GM06990 (cell line): ENCODE data around the gene URB1.
"Not testable (repeated sequence)": the region's sequence is repeated elsewhere in the genome, so short reads cannot be mapped to it uniquely, and the experiment has no call there.

Experiments used
- DNase-seq: peaks from one replicate; pipeline ENCODE4 v3.0.0-alpha.2; 2011; ENCODE audit not compliant: insufficient read length; ENCODE audit errors: extremely low read depth
- H3K27me3 ChIP-seq: replicated peaks from 2 replicates; pipeline ENCODE4 v1.6.0; 2011; ENCODE audit warnings: low read length; ENCODE audit not compliant: control insufficient read depth, insufficient read depth
- H3K36me3 ChIP-seq: 2 replicates; pipeline ENCODE4 v1.5.1; 2011; ENCODE audit warnings: low read length; ENCODE audit not compliant: control insufficient read depth, insufficient read depth
- H3K4me3 ChIP-seq: replicated peaks from 2 replicates; pipeline ENCODE4 v1.5.1; 2011; ENCODE audit warnings: low read depth, mild to moderate bottlenecking, control low read depth, low read length
- CTCF ChIP-seq: IDR thresholded peaks from 2 replicates; pipeline ENCODE4 v1.5.1; 2011; ENCODE audit warnings: low read length, control low read depth, mild to moderate bottlenecking, inconsistent platforms; ENCODE audit not compliant: insufficient read depth, poor library complexity, severe bottlenecking

Gene URB1, protein sequence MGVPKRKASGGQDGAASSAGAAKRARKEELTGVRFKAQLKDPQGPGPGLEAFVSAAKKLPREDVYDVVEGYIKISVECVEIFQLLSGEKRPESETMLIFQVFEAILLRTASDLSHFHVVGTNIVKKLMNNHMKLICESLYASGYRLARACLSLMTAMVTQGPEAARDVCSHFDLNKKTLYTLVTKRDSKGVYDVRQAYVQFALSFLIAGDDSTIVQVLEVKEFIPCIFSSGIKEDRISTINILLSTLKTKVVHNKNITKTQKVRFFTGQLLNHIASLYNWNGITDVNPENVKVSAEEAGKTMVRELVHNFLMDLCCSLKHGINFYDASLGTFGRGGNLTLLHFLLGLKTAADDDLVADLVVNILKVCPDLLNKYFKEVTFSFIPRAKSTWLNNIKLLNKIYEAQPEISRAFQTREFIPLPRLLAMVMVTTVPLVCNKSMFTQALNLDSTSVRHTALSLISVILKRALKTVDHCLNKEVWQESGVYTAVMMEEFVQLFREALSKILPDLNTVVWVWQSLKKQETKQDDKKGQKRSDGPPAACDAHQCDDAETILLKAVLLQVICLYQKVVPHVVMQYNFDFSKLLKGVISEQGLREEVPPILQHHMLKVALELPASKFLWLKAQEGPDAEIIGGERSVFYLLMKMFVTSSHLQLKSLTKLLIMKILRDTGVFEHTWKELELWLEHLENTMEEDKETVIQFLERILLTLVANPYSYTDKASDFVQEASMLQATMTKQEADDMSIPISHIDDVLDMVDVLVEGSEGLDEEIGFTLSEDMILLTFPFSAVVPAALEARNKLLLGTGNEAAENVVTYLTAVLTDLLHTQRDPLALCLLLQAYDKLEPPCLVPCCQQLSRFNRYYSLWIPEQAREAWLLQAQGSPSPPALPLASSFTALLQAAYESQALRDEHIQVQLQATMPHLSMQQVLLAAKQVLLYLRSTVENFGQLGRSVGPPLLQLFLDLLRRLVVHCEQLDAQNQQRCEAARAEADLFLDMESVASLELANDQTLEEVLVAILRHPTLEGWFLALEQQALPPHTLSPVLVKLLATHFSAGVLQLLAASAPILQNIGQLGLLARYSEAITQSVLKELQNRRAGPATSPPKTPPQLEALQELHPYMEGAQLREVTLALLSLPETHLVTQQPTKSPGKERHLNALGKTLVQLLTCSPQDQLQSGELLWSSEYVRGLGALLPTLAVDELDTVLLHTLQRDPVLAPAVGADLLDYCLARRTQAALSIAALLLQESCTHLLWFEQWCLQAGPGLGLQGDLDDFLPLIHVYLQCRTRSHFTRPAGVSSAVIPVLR (N-terminal part only)

GRCh38 chr21:32392880-32393676, at the start of gene URB1:
URB1 (minus strand) TSS chr21:32393012; CDS start chr21:32392910, 102 bp downstream.
- Histone ChIP-seq H3K27me3 (no peaks in the 10 kb centered on the region), H3K36me3 (peaks cover 8% of the 10 kb centered on the region), H3K4me3 (peak within 1 kb of the TSS; percentile 68)
- no peak for TF ChIP-seq CTCF
- DNase-seq = peak; percentile 89

DNA sequence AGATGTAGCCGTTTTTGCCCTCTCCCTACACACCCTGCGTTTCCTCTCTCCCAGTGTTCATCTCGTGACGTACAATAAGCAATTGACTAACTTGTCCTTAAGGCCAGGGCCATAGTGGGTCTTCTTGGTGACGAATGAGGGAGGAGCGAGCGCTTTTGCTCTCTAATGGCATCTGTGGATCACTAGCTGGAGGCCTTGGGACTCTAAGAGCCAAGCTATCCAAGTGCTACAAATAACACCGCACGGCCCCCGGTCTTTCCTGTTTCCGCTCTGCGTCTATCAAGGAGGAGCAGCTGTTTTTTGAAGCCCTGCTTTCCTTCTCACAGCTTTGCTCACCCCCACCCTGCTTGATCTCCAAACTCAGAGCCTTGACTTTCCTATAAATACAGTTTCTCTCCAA, 44.9 kb upstream of the URB1 start:
- DNase-seq = no peak
- no peak for TF ChIP-seq CTCF
- Histone ChIP-seq H3K36me3 (no peaks in the 10 kb centered on the region), H3K4me3 (no peak overlapping the region), H3K27me3 (no peaks in the 10 kb centered on the region)

DNA sequence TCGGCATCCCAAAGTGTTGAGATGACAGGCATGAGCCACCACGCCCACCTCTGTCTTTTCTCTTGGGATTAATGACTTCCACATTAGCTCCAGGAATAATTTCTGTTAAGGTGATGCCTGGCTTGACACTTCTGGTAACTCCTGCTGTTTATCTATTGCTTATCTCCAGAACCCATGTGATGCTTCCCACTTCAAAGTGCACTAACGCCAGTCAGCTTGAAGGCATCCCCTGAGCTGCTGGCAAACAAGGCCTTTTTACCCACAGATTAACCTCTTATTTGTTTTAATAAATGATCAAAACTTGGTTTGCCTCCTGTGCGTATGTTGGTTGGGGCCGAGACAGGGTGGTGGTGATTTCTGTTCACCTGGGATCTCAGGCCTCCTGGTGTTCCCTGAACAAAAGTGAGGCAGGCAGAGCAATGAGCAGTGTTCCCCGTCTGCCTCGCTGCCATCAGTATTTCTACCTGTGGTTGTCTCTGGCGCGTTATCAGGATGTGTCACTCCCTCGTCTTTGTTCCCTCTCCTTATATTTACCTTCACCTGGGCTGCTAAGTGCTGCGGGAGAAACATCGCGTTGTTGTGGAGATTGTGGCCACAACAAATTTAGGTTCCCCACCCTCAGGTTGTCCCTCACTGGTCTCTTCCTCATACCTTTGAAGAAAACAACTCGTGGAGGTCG, 40.3 kb upstream of the URB1 start:
- not testable (repeated sequence) for DNase-seq

DNA sequence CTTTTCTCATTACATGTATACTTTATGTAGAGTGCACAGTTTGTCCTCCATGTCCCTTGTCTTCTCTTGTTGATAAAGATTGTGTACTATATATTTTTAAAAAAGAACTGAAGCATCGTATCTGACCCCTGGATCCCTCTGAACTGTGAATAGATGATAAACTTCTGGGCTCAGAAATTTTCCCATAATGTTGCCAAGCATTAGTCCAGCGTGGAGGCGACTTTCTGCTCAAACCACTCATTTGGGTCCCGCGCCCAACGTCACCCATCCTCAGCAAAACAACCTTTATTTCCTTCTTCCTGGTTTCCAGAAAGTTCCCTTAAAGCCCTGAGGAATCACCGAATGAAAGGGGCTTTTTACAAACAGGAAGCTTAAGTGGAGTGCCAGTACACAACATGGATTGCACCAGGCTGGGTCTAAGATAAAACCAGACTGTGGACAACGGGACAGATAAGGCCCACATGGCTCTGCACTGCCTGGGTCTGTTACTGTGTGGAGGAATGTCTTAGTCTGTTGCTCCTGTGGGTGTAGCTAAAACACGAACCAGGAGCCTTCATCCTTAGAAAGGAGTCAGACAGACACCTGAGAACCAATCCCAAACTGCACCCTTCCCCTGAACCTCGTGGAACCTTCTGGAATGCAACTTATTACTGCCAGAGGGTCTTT, 35.3 kb upstream of the URB1 start:
- Histone ChIP-seq H3K27me3 (no peaks in the 10 kb centered on the region; the same call in 1 of the 2 replicates), H3K4me3 (no peak overlapping the region), H3K36me3 (no peaks in the 10 kb centered on the region)
- TF ChIP-seq CTCF = no peak
- DNase-seq = no peak

More for the DNA sequence above, 40.3 kb upstream of the URB1 start:
- not testable (repeated sequence) for H3K27me3 ChIP-seq, H3K4me3 ChIP-seq, H3K36me3 ChIP-seq

- no peak for TF ChIP-seq CTCF
- no peak overlapping the region for H3K4me3 ChIP-seq
- no peaks in the 10 kb centered on the region; the same call in 1 of the 2 replicates for H3K27me3 ChIP-seq
- no peaks in the 10 kb centered on the region for H3K36me3 ChIP-seq
- no peak for DNase-seq
These were observed 33.8 kb upstream of the URB1 start for GRCh38 chr21:32426592-32427051.
